Measurements from ENCODE around the gene FOXO6.

The FOXO6 gene
- 0 reads per million in 2 experiments for total RNA-seq

DNA sequence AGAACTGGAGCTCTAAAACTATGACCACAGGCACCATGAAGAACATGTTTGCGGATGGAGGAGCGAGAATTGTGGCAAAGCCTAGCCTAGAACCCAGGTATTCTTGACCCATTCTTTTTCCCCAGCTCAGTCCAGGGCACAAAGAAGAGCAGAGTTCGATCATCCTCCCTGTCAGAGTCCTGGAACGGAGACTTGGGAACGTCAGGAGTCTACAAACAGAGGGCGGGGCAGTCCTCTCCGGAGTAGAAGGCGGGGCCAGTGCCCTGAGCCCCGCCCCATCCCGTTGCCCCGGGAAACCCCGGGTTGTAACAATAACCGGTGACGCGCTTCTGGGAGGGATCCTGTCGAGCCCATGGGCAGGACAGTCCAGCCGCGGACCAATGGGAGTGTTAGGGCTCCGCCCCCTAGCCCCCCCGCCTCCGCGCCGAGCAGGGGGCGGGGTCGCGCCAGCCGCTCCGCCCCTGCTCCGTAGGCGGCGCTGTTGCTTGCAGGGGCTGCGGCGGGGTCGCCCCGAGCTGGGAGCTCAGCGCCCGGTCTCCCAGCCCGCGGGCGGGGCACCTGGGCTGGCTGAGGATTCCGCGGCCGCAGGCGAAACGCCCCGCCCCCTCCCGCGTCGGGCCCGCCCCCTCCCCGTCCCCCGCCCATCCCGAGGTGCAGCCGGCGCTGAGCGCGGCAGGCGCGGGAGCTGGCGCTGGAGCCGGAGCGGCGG is at the start of gene FOXO6:
FOXO6 (plus strand) TSS at position 649 of the 709 bp plus-strand sequence.
- peak; percentile 89 for DNase-seq (ENCODE audit: low read depth)

DNA sequence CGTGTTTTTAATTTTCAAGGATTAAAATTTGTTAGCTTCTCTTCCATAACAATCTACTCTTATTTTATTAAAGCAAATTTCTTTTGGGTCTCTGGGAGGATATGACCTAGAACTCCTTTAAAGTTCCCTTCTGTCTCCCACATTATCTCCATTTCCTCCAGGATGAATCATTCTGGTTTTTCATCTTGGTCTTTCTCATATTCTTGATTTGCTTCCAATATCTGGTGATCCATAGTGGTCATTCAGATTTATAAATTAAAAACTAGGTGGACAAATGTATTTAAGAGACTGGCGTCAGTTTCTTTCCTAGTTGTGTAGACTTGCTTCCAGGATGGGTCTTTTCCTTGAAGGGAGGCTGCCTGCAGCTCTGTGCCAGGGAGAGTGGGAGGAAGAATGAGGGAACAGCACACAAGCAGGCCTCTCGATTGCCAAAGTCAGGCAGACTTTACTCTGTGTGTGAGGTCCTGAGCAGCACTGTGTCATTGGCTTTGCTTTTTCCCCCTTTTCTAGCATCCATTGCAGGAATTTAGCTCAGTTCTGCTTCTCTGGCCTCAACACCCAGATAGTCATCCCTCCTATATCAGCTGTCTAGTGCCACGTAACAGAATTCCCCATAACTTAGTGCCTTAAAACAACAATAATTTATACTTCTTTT is 48.1 kb upstream of the FOXO6 start:
- DNase-seq (ENCODE audit: low read depth), result no peak

DNA sequence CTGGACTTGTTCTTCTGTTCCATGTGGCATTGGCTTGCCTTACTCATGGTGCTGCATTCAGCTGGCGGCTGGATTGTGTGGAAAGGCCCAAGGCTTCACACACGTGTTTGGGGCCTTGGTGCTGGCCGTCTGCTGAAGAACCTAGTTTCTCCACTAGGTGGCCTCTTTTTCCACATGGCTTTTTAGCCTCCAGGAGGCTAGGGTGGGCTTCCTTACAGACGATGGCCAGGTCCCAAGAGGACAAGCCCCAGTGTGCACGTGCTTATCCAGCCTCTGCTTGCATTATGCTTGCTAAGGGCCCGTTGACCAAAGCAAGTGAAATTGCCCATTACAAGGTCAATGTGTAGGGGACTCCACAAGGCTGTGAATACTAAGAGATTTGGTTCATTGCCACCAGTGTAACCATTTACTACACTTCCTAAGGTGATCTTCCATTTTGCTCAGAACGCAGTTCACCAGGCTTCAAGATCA is 47.5 kb upstream of the FOXO6 start:
- DNase-seq (ENCODE audit: low read depth), result no peak

DNA sequence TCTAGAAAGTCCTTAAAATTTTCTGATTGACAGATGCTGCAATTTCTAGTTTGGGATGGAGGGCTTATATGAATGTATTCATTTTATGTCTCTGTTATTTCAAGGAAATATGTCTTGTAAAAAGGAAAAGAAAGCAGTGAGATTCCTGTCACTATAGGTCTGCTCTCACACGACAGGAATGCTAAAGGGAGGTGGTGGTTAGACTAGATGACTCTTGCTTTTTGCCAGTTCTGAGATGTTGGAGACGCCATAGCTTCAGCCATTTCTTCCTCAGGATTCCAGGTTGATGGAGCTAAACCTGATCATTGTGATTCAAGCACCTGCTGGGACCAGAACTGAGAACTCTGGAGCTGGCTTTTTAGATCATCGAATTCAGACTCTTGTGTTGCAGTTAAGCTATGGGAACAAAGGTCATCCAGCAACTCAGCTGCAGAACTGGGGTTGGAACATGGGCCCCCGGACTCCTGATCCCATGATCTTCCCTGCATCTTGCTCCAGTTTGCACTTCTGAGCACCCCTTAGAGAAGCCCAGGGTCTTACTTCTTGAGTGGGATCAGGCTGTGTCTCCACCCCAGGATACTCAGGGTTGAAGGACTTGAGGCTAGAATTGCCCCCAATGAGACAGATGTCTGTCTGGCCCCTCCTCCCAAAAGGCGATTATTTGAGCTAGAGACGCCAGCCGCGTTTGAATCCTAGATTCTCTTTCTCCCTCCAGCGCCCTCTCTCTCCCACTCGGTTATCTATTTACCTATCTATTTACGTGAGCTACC is 46.7 kb upstream of the FOXO6 start:
- DNase-seq (ENCODE audit: low read depth), result no peak

DNA sequence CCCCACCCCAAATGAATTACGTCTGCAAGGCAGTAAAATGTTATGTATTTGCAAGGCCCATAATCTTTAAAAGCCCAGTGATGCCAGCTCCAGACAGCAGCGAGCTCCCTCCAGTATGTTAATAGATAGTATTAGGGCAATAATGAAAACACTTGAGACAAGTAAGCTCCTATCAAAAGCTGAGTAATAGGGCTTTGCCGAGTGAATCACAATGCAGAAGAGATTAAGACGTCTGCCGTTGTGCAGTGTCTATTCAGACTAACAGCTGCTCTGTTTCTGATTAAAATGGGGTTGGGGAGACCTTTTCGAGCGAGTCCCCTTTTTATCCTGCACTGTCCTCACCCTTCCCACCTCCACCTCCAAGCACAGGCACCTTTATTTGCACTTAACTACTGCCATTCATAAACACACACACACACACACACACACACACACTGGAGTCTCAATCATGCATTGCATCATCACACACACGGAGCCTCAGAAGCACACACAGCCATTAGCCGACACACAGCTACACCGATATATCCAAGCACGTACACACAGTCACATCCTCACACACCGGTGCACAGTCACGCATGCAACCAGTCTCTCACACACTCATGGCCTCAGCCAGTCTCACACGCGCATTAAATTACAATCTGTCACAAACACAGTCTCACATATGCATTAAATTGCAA is 46.0 kb upstream of the FOXO6 start:
- no peak for DNase-seq (ENCODE audit: low read depth)

DNA sequence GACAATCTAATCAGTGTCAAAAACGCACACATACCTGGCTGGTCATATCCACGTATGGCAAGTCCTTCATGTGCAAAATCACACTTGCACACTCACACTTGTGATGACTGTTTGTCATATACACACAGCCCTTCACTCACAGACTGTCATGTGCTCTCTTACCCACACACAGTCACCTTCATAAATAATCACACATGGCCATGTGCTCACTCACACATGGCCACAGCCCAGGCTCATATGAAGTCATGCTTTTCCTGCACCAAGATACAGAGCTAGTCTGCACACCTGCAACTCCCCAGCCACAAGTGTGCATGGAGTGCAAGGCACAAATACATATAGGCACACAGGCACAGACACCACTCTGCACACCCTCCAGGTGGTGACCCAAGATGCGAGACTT is 45.4 kb upstream of the FOXO6 start:
- no peak for DNase-seq (ENCODE audit: low read depth)

DNA sequence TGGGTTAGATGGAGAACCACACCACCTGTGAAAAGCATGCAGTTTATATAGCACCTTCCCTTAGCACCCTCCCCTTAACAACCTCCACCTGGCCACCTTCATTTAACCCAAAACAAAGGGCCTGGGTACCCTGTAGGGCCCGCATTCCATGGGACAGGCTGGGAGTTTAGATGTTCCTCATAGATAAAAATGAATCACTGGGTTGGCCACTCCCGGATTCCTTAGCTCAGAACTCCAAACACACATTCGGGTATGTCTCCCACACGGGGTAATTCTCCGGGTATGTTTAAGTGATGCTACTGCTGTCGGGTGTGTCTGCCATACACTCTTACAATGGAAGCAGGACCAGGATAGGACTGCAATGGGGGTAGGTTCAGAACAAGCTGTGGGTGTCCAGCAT is 43.9 kb upstream of the FOXO6 start:
- no peak for DNase-seq (ENCODE audit: low read depth)

DNA sequence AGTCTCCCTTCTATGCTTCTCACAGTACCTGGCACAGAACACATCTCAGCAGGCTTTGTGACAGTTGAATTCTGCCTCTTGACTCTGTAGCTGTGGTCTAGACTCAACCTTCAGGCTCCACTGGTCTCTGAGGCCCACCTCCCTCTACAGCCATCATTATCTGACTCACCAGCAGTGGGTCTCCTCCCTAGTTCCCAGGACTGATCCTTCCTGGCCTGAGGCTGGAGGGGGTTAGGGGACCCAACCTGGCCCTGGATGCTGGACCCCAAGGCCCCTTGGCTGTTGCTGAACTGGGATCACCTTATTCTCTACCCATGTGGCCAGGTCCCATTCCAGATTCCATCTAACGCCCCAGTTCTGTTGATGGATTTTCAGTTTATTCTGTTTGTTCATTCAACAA is 43.1 kb upstream of the FOXO6 start:
- no peak for DNase-seq (ENCODE audit: low read depth)

DNA sequence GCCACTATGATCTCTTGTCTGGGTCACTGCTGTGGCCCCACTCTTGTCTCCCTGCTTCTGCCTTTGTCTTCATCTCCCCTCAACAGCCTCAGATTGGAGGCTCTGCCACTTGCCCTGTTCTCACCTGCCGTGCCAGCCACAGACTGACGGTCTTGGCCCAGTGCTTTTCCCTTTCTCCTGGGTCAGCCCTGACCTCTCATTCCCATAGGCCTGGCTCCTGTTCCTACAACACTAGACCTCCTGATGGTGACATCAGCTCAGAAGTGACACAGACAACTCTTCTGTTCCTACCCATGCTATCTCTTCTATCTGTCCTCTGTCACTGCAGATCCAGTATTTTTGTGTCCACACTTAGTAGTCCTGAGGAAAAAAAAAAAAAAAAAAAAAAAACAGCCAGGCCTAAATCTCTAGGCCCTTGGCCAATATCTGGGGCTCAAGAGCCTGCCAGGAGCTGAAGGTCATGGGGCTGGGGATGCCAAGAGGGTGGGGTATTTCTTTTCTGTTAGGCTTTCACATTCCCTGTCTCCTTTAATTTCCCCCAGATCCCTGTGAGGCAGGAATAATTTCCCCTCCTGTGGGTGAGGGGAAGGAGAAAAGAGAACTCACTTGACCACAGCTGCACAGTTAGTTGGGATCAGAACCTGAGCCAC is 42.0 kb upstream of the FOXO6 start:
- no peak for DNase-seq (ENCODE audit: low read depth)

DNA sequence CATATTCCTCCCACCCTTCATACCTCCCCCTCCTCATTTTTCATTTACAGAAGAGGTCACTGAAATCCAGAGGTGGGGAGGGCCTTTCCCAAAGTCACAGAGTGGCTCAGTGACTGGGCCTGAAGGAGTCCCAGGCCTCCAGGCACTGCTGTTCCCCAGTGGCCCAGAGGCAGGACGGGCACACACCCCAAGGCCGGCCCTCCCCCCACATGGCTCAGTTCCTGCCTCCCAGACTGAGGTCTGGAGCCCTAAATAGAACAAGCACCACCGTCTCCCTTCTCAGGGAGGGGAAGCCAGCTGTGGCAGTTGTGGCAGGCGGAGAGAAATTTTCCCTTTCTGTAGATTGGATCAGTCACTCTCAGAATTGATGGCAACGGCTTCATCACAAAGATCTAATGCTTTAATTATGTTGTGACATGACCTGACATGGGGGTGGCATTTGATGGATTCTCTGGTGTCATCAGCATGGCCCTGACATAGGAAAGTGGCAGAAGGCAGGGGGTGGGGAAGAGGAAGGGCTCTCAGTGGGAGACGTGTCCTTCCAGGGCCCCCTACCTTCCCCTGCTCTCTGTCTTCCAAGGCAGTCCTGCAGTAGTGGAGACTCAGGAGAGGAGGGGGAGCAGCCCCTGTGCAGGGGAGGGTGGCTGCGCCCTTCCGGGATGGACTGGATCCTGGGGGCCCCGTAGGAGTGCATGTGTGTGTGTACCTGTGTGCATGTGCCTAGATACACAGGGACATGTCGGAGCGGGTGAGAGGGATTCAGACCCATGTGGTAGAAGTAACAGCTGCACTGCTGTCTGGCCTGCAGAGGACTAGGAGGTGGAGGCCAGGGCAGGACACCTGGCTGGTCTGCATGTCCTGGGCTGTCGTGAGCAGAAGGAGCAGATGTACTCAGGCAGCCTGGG is 41.2 kb upstream of the FOXO6 start:
- DNase-seq (ENCODE audit: low read depth), result no peak

DNA sequence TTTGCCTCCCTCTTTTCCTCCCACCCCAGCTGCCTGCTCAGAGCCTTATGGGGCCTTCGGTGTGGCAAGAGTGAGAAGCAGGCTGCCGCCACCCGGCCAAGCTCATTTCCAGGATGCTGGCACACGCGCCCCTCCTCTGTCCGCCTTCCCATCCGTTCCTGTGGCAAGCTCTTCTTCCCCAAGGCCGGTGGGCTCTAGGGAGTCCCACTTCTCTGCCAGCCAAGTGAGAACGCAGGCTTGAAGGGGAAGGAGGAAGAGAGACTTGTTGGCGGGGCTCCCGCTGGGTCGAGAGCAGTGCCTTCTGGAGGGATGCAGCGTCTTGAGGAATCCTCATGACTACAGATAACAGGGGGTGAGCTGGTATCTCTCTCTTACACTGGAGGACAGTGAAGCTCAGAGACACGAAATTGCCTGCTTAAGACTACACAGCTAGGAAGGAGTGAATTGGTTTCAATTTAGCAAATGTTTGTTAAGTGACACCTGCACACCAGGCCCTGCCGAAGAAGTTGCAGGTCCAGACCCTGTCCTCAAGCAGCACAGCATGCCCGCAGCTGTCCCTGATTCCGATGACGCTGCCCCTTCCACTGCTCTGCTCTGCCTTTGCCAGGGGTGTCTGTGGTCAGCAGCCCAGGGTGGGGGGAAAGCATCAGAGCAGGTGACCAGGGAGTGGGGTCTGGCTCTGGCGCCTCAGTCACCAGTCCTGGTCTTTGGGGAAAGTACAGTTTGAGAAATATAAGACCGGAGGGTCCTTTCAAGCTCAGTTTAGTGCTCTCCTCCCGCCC is 40.1 kb upstream of the FOXO6 start:
- no peak for DNase-seq (ENCODE audit: low read depth)

DNA sequence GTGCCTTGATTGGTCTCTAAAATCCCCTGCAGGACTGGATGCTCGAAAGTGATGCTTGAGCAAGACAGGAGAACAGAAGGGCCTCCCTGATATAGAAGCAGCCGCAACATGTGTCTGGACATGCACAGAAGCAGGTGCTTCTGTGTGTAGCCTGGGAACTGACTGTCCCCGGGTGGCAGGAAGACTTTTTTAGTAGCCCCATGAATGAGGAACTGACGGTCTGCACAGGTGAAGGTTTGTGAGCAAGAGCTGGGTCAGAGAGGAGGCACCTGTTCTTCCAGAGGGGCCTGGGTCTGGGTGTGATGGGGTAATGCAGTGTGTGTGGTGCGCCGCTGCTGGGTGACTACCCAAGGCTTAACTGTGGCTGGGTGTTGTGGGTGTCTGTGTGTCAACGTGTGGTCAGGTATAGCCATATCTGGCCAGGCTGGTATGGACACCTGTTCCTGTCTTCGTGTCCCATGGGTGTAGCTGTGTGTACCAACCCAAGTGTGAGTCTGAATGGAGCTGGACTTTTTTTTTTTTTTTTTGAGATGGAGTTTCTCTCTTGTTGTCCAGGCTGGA is 39.1 kb upstream of the FOXO6 start:
- DNase-seq (ENCODE audit: low read depth), result no peak

DNA sequence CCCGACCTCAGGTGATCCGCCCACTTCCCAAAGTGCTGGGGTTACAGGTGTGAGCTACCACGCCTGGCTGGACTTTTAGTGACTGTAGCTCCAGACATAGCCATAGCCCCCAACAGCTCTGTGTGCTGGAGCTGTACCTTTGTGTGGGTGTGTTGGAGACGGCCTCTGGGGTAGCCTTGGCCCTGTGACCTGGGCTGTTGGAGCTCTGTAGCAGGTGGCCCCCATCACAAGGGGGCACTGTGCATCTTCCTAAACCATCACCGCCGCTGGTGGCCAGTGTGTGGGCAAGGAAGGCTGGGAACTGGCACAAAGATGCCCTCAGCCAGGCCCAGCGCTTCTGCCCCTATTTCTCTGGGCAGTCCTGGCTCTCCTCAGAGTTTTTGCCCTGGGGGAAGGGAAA is 38.4 kb upstream of the FOXO6 start:
- no peak for DNase-seq (ENCODE audit: low read depth)

DNA sequence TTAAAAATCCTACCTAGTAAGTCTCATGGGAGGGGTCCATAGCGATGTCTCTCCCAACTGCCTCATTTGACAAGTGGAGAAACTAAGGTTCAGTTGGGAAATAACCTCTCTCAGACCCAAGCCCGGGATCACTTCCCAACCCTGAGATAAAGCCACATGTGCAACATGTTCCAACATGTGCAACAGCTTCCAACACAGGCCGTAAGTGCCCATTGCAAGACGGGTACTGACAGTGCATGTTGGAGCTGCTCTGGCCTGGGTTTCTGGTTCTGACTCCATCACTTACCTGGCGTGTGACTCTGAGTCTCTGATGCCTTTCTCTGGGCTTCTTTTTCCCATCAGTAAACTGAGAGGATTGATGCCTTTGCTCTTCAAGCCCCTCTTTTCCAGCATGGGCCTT is 38.0 kb upstream of the FOXO6 start:
- no peak for DNase-seq (ENCODE audit: low read depth)

DNA sequence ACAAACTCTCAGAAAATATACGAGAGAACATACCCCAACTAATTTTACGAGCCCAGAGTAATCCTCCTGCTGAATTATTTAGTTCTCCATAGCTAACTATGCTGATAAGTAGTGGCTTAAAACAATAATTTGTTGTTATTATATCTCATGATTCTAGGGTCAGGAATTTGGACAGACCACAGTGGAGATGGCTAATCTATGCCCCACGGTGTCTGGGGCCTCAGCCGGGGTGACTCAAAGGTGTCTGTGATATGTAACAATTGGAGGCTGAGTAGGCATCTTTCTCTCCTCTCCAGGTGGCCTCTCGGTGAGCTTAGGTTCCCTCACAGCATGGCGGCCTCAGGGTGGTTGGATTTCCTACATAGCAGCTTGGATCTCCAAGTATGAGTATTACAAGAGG is 35.4 kb upstream of the FOXO6 start:
- DNase-seq (ENCODE audit: low read depth), result no peak

DNA sequence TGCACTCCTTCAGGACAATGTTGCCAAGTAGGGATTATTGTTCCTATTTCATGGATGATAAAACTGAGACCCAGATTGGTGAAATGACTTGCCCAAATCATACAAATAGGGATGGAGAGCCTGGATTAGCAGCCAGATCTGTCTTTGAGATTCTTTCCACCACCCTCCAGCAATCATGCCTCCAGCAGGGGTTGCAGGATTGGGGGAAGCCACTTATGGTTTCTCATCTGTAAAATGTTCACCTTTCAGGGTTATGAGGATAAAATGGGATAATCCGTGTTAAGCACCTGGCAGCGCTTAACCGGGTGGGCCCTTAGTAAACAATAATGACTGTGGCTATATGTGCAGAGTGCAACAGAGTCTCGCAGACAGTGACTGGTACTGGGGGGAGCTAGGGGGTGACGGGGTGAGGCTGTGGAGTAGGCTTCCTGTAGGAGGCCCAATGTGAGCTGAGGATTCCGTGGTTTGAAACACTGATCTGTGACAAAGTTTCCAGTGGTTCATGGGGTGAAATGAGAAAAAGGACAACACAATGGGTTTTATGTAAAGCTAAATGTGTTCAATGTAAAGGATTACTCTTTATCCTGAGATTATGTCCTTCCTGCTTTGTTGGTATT is 33.7 kb upstream of the FOXO6 start:
- DNase-seq (ENCODE audit: low read depth), result no peak

DNA sequence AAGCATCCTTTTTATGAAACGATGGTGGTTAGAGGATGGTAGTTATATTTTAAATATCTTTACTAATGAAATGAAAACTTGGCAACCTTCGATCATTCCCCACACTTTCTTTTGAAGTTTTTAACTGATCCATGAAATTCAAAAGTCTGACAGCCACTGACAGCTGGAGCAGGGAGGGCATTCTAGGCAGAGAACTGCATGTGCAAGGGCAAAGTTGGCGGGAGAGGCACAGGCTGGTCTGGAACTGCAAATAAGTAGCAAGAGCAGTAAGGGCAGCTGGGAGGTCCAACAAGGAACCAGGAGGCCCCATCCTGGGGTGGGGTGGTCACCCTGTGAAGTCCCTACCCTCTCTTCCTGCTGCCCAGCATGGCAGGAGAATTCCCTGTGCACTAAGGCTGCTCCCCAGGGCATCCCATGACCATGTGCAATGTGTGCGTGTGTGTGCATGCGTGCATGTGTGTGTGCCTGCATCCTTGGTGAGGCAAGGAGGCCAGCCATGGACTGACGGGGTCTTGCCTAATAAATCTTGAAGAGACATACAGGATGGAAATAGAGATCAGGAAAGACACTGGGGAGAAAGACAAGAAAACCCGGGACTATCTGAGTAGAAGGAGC is 33.1 kb upstream of the FOXO6 start:
- no peak for DNase-seq (ENCODE audit: low read depth)

DNA sequence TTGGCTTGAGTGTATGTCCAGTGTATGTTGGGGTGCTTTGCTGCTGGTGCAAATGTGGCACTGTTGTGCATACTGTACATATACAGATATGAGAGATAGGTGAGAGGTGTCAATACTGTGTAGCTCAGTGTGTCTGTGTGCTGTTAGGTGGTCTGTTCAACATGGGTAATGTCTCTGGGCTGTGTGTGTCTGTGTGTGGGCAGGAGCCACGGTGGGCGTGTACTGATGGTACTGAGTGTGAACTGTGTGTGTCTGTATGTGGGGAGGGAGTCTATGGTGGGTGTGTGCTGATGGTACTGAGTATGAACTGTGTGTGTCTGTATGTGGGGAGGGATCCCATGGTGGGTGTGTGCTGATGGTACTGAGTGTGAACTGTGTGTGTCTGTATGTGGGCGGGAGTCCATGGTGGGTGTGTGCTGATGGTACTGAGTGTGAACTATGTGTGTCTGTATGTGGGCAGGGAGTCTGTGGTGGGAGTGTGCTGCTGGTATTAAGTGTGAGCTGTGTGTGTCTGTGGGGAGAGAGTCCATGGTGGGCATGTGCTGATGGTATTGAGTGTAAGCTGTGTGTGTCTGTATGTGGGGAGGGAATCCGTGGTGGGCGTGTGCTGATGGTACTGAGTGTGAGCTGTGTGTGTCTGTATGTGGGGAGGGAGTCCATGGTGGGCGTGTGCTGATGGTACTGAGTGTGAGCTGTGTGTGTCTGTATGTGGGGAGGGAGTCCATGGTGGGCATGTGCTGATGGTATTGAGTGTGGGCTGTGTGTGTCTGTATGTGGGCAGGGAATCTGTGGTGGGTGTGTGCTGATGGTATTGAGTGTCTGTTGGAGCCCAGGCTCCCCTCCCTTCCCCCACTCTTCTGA is 32.2 kb upstream of the FOXO6 start:
- DNase-seq (ENCODE audit: low read depth), result no peak
